Femur (tissue), 1 donor: Measurements from ENCODE around the gene TEX2.

Experiments
- DNase-seq: peaks from one replicate; pipeline ENCODE4 v3.0.0-alpha.2; 2017

Gene TEX2

GRCh38 chr17:64155751-64156544 lies 107.1 kb downstream of the TEX2 start:
- DNase-seq = peak; percentile 86

GRCh38 chr17:64155129-64155528 lies 107.9 kb downstream of the TEX2 start:
- no peak for DNase-seq

GRCh38 chr17:64154717-64155116 lies 108.3 kb downstream of the TEX2 start:
- no peak for DNase-seq

DNA sequence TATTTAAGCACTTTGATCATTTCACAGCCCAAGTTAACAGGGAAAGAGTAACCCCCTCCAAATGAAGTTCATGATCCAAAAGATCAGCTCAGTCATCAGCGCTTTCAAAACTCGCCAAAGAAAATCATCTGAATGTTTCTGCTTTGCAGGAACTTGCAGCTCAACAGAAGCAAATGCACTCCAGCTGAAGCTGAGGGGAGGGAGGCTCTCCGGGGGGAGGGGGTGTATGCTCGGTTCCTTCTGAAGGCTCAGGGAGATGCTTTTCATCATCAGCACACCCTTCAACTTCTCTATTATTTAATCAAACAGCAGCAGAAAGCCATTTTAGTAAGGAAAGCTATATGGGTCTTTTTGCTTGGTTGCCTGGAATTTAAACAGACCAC lies 108.8 kb downstream of the TEX2 start:
- DNase-seq = no peak

DNA sequence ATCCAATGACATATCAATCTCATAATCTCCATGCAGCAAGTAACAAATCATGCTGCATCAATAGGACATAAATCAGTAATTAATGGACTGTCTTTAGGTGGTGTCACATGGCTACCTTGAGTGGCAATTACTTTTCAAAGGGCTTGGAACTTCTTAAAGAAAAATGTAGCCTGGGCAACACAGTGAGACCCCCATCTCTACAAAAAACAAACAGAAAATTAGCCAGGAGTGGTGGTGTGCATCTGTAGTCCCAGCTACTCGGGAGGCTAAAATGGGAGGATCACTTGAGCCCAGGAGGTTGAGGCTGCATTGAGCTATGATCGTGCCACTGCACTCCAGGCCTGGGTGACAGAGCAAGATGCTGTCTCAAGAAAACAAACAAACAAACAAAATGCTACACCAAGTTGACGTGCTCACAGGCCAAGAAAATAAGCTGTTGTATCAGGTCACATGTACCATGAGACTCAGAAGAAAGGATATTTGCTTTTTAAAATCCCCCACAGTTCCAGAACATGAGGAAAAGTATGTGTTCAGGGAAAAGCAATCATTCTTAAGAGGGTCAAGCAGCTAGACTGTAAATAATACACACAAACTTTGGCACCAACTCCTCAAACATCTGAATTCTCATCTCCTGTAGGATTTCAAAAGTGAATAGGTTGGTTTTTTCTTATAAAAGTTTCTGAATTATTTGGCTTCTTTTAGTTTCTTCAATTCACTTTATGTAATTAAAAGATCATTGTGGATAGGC lies 109.3 kb downstream of the TEX2 start:
- DNase-seq = no peak

DNA sequence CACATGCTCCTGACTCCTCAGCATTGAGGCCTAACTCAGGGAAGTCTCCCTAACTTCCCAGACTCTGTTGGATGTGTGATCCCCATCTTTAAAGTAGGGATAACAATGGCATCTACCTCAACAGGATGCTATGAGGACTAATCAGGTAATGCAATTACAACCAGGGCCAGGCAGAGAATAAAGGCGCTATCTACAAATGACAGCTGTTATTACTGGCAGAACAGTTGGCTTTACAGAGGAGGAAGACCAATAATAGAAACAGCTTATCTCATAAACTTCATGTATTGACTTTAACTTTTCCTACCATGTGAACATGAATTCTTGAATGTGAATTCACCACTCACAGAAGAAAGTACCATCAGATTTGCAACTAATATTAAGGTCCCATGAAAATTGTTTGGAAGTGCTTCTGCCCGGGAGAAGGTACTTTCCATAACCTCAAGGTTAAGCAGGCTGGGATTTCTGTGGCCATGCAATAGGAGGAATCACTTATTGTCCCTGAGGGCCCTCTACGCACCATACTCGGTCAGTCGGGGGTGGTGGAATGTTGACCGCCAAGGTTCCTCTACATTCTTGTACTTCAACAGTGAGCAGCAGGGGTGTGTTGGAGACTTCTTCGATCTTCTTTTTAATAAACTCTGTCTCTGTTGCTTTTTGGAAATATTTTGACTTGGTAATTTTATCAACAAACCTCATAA lies 110.5 kb downstream of the TEX2 start:
- DNase-seq = no peak

- no peak for DNase-seq
These were observed 112.1 kb downstream of the TEX2 start for GRCh38 chr17:64151016-64151368.

DNA sequence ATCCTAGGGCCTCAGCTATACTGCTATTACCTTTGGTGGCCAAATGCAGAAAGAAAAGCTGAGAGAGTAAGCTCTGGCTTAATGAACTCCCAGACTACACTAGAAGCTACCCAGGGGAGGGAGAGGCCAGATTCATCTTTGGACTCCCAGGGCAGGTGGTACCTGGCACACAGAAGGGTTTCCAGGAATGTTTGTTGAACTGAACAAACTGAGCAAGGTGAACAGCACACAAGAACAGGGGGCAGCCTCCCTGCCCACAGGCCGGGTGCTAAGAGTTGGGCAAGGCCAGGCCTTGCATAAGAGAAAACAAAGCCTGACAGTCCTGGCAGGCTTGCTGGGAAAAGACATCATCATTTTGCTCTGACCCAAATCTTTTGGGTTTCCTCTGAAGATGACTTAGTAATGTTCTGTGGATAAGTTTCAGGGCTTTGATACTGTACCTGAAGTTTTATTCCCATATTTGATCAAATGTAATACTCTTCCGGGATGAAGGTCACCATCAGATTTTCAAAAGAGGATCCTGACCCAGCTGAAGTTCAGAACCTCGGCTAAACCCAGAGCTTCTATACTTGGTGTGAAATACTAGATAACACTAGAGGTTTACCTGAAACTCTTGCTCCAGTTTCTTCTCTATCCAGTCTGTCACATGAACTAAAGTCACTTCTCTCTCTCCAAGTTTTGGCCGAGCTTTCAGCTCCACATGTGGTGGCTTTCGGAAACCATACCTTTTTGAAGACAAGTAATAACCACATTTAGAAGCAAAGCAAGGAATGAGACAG lies 112.6 kb downstream of the TEX2 start:
- DNase-seq = no peak

DNA sequence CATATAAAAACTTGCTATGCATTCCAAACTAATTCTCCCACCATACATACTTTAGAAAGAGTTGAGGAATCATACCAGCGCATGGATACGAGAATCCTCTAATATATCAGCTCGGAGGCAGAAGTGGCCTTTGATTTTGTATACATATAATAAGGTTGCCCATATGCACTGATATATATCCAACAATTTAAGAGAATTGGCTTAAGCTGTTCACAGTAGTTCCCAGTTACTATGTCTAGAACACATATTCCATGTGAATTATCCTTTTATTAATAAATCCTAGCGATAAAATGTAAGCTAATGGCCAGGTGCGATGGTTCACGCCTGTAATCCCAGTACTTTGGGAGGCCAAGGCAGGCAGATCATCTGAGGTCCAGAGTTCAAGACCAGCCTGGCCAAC lies 113.9 kb downstream of the TEX2 start:
- DNase-seq = no peak

- DNase-seq = no peak
These were observed 114.4 kb downstream of the TEX2 start for GRCh38 chr17:64148699-64149098.

GRCh38 chr17:64148017-64148631 lies 114.9 kb downstream of the TEX2 start:
- no peak for DNase-seq

DNA sequence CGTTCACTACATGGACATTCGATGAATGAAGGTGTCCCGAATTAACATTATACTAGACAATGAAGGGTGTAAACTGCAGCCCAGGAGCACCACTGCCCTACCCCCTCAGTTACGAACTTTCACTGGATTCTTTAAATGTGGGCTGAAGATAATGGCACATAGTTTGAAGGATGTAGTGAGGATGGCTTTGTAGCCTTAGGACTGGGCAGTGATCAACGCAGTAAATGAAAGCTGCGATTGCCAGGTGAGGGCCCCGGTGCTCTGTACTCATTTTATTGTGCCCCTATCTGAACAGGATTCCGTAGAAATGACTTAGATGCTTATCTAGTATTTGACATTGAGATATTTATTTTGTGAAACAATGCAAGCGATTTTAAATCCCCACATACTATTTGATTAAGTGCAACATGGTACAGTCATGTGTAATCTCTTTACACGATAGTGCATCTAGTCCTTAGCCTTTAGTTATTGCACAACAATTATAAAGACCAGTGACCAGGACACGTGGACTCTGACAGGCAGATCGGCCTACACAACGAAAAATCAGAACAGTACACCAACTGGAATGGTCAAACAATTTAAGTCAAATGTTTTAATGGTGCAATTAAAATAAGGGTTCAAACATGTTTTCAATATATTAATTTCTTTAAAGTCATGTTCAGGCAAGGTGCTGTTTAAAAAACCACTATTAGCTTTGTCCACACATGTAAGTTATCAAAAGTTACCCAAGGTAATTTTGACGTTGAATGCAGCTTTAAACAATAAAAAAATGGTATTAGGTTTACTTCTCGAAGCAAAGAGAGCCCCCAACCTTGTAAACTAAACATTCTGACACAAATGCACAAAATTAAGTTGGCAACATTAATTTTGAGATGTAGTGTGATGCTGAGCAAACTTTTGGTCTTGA lies 115.7 kb downstream of the TEX2 start:
- DNase-seq = no peak

DNA sequence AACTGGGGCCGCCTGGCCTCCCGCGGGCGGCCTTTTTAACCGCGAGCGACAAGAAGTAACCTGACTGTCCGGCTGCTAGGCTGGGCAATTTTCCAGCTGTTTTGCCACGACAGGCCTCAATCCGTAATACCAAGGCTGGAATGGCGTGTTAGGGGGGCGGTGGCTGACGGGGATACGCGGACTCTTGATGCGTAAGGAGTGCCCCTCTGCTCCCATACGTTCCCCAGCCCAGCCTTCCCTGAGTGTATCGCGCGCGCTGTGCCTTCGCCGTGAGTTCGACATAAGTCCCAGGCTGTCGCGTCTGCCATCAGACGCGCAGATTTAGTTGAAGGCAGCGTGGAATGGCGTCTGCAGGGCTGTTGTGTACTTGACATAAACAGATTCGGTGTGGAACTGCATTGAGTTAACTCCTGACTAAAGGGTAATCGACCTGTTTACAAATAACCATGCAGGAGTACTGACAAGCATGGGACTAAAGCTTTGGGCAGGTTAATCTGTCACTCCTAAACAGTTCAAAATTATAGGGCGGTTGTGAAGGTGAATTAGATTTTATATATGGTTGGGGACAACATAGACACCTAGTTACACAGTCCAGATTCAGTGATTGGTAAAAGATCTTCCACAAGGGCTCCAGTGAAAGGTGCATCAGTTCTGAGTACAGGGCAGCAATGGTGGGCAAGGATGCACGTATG lies 116.5 kb downstream of the TEX2 start:
- DNase-seq = peak; percentile 81

GRCh38 chr17:64145751-64146417 lies 117.2 kb downstream of the TEX2 start:
- DNase-seq = peak; percentile 97

- no peak for DNase-seq
These were observed 117.7 kb downstream of the TEX2 start for GRCh38 chr17:64145375-64145750.

DNA sequence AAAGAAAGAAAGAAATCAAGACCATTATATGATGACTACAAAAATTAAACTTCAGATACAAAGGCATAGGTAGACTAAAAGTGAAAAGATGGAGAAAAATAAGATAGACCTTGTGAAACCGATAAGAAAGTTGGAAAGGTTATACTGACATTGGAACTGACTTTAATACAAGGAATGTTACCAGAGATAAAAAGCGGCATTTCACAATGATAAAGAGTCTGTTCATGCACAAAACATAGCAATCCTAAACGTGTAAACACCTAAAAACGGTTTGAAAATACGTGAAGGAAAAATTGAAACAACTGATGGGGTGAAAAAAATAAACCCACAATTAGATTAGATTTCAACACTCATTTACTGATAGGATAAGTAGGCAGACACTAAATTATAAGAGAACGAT lies 123.5 kb downstream of the TEX2 start:
- DNase-seq = no peak

- DNase-seq = no peak
These were observed 124.6 kb downstream of the TEX2 start for GRCh38 chr17:64138441-64138840.

- DNase-seq = no peak
These were observed 128.1 kb downstream of the TEX2 start for GRCh38 chr17:64135000-64135399.

GRCh38 chr17:64134216-64134970 lies 128.7 kb downstream of the TEX2 start:
- DNase-seq = no peak
